Activated CD4-positive, alpha-beta T cell treated with anti-CD3 and anti-CD28 coated beads, Interleukin-2, Interleukin-4, amounts not matched to agents 100 ng/mL and 50 ng/mL, durations not matched to agents 16 hours and 8 hours (primary cell): ENCODE measurements around the gene CCNL1.
"Not testable (repeated sequence)": the region's sequence is repeated elsewhere in the genome, so short reads cannot be mapped to it uniquely, and the experiment has no call there.

Experiments
- DNase-seq: peaks from one replicate; pipeline ENCODE4 v3.0.0-alpha.2; 2020; ENCODE audit warnings: low spot score

The CCNL1 gene

GRCh38 chr3:157159762-157160657, at the start of gene CCNL1:
TSS of gene CCNL1 (minus strand) at chr3:157160147. CDS start at chr3:157160094, 53 bp downstream.
- DNase-seq, result peak; percentile 96

GRCh38 chr3:157204880-157205279, 44.9 kb upstream of the CCNL1 start:
- DNase-seq, result no peak

- DNase-seq, result no peak
Observed at GRCh38 chr3:157204431-157204830, 44.5 kb upstream of the CCNL1 start.

GRCh38 chr3:157201648-157202278, 41.8 kb upstream of the CCNL1 start:
- peak; percentile 12 for DNase-seq

GRCh38 chr3:157199841-157200240, 39.9 kb upstream of the CCNL1 start:
- no peak for DNase-seq

- no peak for DNase-seq
Observed at GRCh38 chr3:157195965-157196364, 36.0 kb upstream of the CCNL1 start.

- DNase-seq, result not testable (repeated sequence)
Observed at GRCh38 chr3:157191149-157191548, 31.2 kb upstream of the CCNL1 start.

- DNase-seq, result no peak
Observed at GRCh38 chr3:157190380-157190872, 30.5 kb upstream of the CCNL1 start.

- no peak for DNase-seq
Observed at GRCh38 chr3:157188391-157188790, 28.4 kb upstream of the CCNL1 start.

GRCh38 chr3:157182879-157183278, 22.9 kb upstream of the CCNL1 start:
- DNase-seq, result no peak

- no peak for DNase-seq
Observed at GRCh38 chr3:157180262-157180661, 20.3 kb upstream of the CCNL1 start.

GRCh38 chr3:157179365-157179803, 19.4 kb upstream of the CCNL1 start:
- DNase-seq, result no peak

GRCh38 chr3:157178503-157179364, 18.8 kb upstream of the CCNL1 start:
- DNase-seq, result not testable (repeated sequence)

GRCh38 chr3:157177801-157178453, 18.0 kb upstream of the CCNL1 start:
- not testable (repeated sequence) for DNase-seq

GRCh38 chr3:157176934-157177333, 17.0 kb upstream of the CCNL1 start:
- no peak for DNase-seq

GRCh38 chr3:157175691-157176507, 16.0 kb upstream of the CCNL1 start:
- DNase-seq, result no peak

GRCh38 chr3:157174649-157175498, 14.9 kb upstream of the CCNL1 start:
- peak; percentile 99 for DNase-seq

- no peak for DNase-seq
Observed at GRCh38 chr3:157174290-157174648, 14.3 kb upstream of the CCNL1 start.

GRCh38 chr3:157173343-157173742, 13.4 kb upstream of the CCNL1 start:
- DNase-seq, result not testable (repeated sequence)

- DNase-seq, result no peak
Observed at GRCh38 chr3:157172746-157173145, 12.8 kb upstream of the CCNL1 start.
